ENCODE results near the gene CLINT1.

DNA sequence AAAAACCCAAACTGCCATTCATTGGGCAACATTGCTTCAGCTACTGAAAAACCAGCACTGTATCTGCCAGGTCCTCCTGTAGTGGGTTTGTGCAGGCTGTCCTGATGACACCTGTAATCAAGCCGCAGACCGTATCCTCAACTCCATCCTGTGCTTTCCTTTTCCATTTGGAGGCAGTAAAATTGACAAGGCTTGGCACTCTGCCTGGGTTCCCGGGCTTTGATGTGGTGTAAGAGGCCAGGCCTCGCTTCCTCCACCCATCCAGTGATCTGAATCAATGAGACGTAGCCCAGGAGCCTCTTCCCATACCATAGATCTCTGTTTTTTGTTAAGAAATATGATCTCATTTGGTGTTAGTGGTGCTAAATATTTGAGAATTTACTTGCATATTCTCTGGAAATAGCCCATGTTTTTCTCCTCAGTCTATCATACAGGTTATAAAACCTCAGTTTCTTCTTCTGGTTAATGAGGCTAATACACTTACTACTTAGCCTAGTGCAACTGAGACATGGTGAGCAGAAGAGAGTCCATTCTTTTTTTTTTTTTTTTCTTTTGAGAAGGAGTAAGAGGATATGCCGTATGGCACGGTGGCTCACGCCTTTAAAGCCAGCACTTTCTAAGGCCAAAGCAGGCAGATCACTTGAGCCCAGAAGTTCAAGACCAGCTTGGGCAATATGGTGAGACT is 80.7 kb downstream of the CLINT1 start:
- TF ChIP-seq, protein P1, sequence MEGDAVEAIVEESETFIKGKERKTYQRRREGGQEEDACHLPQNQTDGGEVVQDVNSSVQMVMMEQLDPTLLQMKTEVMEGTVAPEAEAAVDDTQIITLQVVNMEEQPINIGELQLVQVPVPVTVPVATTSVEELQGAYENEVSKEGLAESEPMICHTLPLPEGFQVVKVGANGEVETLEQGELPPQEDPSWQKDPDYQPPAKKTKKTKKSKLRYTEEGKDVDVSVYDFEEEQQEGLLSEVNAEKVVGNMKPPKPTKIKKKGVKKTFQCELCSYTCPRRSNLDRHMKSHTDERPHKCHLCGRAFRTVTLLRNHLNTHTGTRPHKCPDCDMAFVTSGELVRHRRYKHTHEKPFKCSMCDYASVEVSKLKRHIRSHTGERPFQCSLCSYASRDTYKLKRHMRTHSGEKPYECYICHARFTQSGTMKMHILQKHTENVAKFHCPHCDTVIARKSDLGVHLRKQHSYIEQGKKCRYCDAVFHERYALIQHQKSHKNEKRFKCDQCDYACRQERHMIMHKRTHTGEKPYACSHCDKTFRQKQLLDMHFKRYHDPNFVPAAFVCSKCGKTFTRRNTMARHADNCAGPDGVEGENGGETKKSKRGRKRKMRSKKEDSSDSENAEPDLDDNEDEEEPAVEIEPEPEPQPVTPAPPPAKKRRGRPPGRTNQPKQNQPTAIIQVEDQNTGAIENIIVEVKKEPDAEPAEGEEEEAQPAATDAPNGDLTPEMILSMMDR (IDR thresholded peaks at IDR 0.05 in 2 of 3, conservative IDR thresholded peaks at IDR 0.05 in 1 of 3; ENCODE audit: borderline replicate concordance in 1 of 3, insufficient read depth in 1 of 3, low read depth in 2 of 3, low read length in 2 of 3) = no peak
- TF ChIP-seq POLR2A (IDR thresholded peaks at IDR 0.05; ENCODE audit: borderline replicate concordance, extremely low read depth, insufficient read depth, insufficient read length) (no peak), YY1 (IDR thresholded peaks at IDR 0.05; ENCODE audit: extremely low read depth, insufficient replicate concordance, low read depth, low read length) (no peak), ELF1 (IDR thresholded peaks at IDR 0.05; ENCODE audit: borderline replicate concordance, low read depth) (no peak)
- TF ChIP-seq, protein P2, sequence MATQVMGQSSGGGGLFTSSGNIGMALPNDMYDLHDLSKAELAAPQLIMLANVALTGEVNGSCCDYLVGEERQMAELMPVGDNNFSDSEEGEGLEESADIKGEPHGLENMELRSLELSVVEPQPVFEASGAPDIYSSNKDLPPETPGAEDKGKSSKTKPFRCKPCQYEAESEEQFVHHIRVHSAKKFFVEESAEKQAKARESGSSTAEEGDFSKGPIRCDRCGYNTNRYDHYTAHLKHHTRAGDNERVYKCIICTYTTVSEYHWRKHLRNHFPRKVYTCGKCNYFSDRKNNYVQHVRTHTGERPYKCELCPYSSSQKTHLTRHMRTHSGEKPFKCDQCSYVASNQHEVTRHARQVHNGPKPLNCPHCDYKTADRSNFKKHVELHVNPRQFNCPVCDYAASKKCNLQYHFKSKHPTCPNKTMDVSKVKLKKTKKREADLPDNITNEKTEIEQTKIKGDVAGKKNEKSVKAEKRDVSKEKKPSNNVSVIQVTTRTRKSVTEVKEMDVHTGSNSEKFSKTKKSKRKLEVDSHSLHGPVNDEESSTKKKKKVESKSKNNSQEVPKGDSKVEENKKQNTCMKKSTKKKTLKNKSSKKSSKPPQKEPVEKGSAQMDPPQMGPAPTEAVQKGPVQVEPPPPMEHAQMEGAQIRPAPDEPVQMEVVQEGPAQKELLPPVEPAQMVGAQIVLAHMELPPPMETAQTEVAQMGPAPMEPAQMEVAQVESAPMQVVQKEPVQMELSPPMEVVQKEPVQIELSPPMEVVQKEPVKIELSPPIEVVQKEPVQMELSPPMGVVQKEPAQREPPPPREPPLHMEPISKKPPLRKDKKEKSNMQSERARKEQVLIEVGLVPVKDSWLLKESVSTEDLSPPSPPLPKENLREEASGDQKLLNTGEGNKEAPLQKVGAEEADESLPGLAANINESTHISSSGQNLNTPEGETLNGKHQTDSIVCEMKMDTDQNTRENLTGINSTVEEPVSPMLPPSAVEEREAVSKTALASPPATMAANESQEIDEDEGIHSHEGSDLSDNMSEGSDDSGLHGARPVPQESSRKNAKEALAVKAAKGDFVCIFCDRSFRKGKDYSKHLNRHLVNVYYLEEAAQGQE (IDR thresholded peaks at IDR 0.05; ENCODE audit: low read depth) = no peak

Measured in HCT116 (cell line).